ENCODE measurements around the gene KDM3A.

DNA sequence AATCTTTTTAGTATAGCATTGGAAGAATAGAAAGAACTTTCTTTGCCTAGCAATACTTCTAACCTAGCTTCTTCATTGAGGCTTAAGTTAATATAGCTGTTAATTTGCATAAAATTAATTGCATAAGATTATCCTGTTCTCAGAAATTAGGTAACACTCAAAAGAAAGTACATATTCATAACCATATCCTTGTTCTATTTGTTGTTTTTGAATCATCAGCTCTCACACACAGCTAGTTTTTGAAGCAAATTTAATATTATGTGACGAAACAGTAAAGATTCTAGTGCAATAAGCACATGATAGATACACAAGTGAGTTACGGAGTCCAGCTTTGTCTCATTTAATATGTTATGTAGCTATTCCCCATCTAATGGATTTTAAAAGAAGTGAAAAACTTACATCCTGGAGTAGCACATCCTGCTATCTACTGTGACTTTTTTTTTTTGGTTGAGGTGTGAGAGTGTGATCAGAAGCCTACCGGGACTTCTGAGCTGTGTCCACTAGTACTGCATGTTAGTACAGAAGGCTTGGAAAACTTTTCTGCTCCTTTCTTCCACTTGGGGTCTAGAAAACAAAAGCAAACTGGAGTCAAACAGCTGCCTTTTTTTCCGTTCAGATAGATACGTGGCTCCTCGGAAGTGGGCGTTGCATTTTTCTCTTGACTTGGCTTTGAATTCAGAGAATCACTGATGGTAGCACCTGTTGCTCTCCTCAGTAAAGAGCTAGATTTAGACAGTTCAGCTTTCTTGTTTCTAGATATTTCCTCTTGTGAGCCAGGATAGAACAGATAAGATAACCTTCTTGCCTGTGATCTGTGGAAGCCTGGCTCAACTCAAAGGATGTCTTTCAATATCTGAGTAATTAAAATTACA lies 27.2 kb downstream of the KDM3A start:
- TF ChIP-seq, protein P1, sequence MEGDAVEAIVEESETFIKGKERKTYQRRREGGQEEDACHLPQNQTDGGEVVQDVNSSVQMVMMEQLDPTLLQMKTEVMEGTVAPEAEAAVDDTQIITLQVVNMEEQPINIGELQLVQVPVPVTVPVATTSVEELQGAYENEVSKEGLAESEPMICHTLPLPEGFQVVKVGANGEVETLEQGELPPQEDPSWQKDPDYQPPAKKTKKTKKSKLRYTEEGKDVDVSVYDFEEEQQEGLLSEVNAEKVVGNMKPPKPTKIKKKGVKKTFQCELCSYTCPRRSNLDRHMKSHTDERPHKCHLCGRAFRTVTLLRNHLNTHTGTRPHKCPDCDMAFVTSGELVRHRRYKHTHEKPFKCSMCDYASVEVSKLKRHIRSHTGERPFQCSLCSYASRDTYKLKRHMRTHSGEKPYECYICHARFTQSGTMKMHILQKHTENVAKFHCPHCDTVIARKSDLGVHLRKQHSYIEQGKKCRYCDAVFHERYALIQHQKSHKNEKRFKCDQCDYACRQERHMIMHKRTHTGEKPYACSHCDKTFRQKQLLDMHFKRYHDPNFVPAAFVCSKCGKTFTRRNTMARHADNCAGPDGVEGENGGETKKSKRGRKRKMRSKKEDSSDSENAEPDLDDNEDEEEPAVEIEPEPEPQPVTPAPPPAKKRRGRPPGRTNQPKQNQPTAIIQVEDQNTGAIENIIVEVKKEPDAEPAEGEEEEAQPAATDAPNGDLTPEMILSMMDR (IDR thresholded peaks at IDR 0.05): no peak
- TF ChIP-seq POLR2AphosphoS5 (IDR thresholded peaks at IDR 0.05) (no peak), EP300 (IDR thresholded peaks at IDR 0.05) (no peak), POLR2A (IDR thresholded peaks at IDR 0.05) (no peak)

All from sigmoid colon (tissue), 4 donors.